ENCODE results near the gene NARF. TPM values are rescaled to one million over a fixed set of nuclear protein-coding genes. Genes with fewer than 3 reads are reported as not detected.

NARF gene
- polyA plus RNA-seq, 1 of the 3 experiments (the other 2 are of a cell fraction): 128 TPM

- Histone ChIP-seq H3K27ac (ENCODE audit: low read depth in 2 of 2, low read length in 1 of 2) (peak overlapping the region; percentile 50 to 76), H3K4me2 (peak overlapping the region; percentile 54; the same call in 1 of the 2 replicates), H3K4me1 (ENCODE audit: control insufficient read depth in 1 of 2, insufficient read depth in 2 of 2, low read depth in 1 of 2, low read length in 1 of 2) (peaks cover 8 to 21% of the 10 kb centered on the region in 2 experiments; a peak in 2 of 4 replicates), H3K9me3 (no peaks in the 10 kb centered on the region), H3K9ac (no peak overlapping the region), H3K27me3 (ENCODE audit: insufficient read depth) (no peaks in the 10 kb centered on the region), H3K4me3 (ENCODE audit: low read depth in 2 of 2, low read length in 1 of 2) (peak overlapping the region; percentile 22 to 57), H3K36me3 (replicated peaks in 1 of 2; ENCODE audit: control insufficient read depth in 1 of 2, insufficient read depth in 2 of 2, low read length in 1 of 2) (no peaks in the 10 kb centered on the region), H3K79me2 (ENCODE audit: insufficient read depth) (no peaks in the 10 kb centered on the region), H2AFZ (ENCODE audit: low read depth) (0 out of 2 replicates have a peak overlapping the region, but pooled peaks have one; percentile 45), H4K20me1 (ENCODE audit: insufficient read depth) (0 out of 2 replicates have a peak, but pooled peaks cover 3% of the 10 kb centered on the region), H3K9me2 (no peaks in the 10 kb centered on the region), H3F3A (replicated peaks; ENCODE audit: insufficient read depth) (peaks cover 27% of the 10 kb centered on the region)
- WGBS (ENCODE audit: low lambda C conversion rate): 5% methylated on average over 15 of the region's 17 CpGs
- DNase-seq: peak; percentile 94
- ChIA-PET POLR2A (interaction anchor here (0.6 to 1.0 kb wide), 2 partner anchors 9 to 36 kb away, joined by 3 read pairs; no protein-coding TSS in a partner anchor), CTCF (interaction anchor here (0.6 to 5.6 kb wide), 24 partner anchors 9 to 128 kb away, joined by 3 to 35 read pairs (median 4); partner anchors contain the start of genes FOXK2 and NARF)
- TF ChIP-seq, protein P1, sequence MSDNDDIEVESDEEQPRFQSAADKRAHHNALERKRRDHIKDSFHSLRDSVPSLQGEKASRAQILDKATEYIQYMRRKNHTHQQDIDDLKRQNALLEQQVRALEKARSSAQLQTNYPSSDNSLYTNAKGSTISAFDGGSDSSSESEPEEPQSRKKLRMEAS (IDR thresholded peaks at IDR 0.05; ENCODE audit: low read depth): peak; percentile 88
- TF ChIP-seq ELF1 (IDR thresholded peaks at IDR 0.05): no peak; the same call in 1 of the 2 replicates
- TF ChIP-seq EP300 (IDR thresholded peaks at IDR 0.05; ENCODE audit: borderline replicate concordance in 1 of 2, low read depth in 1 of 2, low read length in 1 of 2): peak in 1 of 2 experiments; percentile 64; a peak in 1 of 4 replicates
- TF ChIP-seq RFX5 (IDR thresholded peaks at IDR 0.05; ENCODE audit: low read length): no peak
- TF ChIP-seq TEAD4 (IDR thresholded peaks at IDR 0.05; ENCODE audit: borderline replicate concordance, insufficient read depth): peak; percentile 97
- no peak; the same call in 1 of the 2 replicates for TF ChIP-seq MEF2A (IDR thresholded peaks at IDR 0.05; ENCODE audit: borderline replicate concordance, low read depth)
- TF ChIP-seq, protein P2, sequence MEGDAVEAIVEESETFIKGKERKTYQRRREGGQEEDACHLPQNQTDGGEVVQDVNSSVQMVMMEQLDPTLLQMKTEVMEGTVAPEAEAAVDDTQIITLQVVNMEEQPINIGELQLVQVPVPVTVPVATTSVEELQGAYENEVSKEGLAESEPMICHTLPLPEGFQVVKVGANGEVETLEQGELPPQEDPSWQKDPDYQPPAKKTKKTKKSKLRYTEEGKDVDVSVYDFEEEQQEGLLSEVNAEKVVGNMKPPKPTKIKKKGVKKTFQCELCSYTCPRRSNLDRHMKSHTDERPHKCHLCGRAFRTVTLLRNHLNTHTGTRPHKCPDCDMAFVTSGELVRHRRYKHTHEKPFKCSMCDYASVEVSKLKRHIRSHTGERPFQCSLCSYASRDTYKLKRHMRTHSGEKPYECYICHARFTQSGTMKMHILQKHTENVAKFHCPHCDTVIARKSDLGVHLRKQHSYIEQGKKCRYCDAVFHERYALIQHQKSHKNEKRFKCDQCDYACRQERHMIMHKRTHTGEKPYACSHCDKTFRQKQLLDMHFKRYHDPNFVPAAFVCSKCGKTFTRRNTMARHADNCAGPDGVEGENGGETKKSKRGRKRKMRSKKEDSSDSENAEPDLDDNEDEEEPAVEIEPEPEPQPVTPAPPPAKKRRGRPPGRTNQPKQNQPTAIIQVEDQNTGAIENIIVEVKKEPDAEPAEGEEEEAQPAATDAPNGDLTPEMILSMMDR (IDR thresholded peaks at IDR 0.05): peak; percentile 100
- 0 out of 2 replicates have a peak, but pooled peaks have one; percentile 42 for TF ChIP-seq TAF1 (IDR thresholded peaks at IDR 0.05; ENCODE audit: borderline replicate concordance, low read depth, low read length)
- peak; percentile 69; the same call in 1 of the 2 replicates for TF ChIP-seq FOXJ3 (CRISPR knock-in tag; IDR thresholded peaks at IDR 0.05)
- peak; percentile 74 for TF ChIP-seq TCF12 (IDR thresholded peaks at IDR 0.05)
- TF ChIP-seq GATA2 (CRISPR knock-in tag; IDR thresholded peaks at IDR 0.05): peak; percentile 89
- TF ChIP-seq YY1 (IDR thresholded peaks at IDR 0.05; ENCODE audit: low read depth): 0 out of 2 replicates have a peak, but pooled peaks have one; percentile 57
- no peak for TF ChIP-seq FOXM1 (IDR thresholded peaks at IDR 0.05; ENCODE audit: low read depth)
- TF ChIP-seq IRF3 (IDR thresholded peaks at IDR 0.05; ENCODE audit: low read depth, low read length): peak; percentile 41; the same call in 1 of the 2 replicates
- TF ChIP-seq GABPA (IDR thresholded peaks at IDR 0.05; ENCODE audit: low read depth): peak; percentile 26; the same call in 1 of the 2 replicates
- TF ChIP-seq PBX3 (IDR thresholded peaks at IDR 0.05): peak; percentile 75
- TF ChIP-seq NFIC (IDR thresholded peaks at IDR 0.05; ENCODE audit: borderline replicate concordance): peak; percentile 65; the same call in 1 of the 2 replicates
- peak; percentile 80; the same call in 1 of the 2 replicates for TF ChIP-seq SIN3A (IDR thresholded peaks at IDR 0.05; ENCODE audit: borderline replicate concordance, low read depth, low read length)
- TF ChIP-seq POLR2AphosphoS5 (IDR thresholded peaks at IDR 0.05; ENCODE audit: low read depth, low read length): 0 out of 2 replicates have a peak, but pooled peaks have one; percentile 20
- TF ChIP-seq RCOR1 (IDR thresholded peaks at IDR 0.05; ENCODE audit: low read length): peak; percentile 95
- peak; percentile 90 for TF ChIP-seq CHD2 (IDR thresholded peaks at IDR 0.05; ENCODE audit: low read length, partially characterized antibody)
- TF ChIP-seq, protein P3, sequence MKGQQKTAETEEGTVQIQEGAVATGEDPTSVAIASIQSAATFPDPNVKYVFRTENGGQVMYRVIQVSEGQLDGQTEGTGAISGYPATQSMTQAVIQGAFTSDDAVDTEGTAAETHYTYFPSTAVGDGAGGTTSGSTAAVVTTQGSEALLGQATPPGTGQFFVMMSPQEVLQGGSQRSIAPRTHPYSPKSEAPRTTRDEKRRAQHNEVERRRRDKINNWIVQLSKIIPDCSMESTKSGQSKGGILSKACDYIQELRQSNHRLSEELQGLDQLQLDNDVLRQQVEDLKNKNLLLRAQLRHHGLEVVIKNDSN (IDR thresholded peaks at IDR 0.05; ENCODE audit: borderline replicate concordance, low read depth): no peak; the same call in 1 of the 2 replicates
- peak; percentile 12; the same call in 1 of the 2 replicates for TF ChIP-seq RXRA (IDR thresholded peaks at IDR 0.05; ENCODE audit: borderline replicate concordance, low read depth)
- TF ChIP-seq SMC3 (IDR thresholded peaks at IDR 0.05; ENCODE audit: low read depth, low read length): peak; percentile 53
- TF ChIP-seq NRF1 (IDR thresholded peaks at IDR 0.05; ENCODE audit: low read depth, low read length): no peak
- TF ChIP-seq FOSL2 (IDR thresholded peaks at IDR 0.05; ENCODE audit: borderline replicate concordance, low read depth): peak; percentile 91; the same call in 1 of the 2 replicates
Observed at GRCh38 chr17:82494236-82495055, 35.9 kb downstream of the NARF start.
